Renal pelvis (tissue), 12 donors: ENCODE measurements around the gene SLC66A2. TPM values are rescaled to one million over a fixed set of nuclear protein-coding genes. Genes with fewer than 3 reads are reported as not detected.
"Not testable (repeated sequence)": the region's sequence is repeated elsewhere in the genome, so short reads cannot be mapped to it uniquely, and the experiment has no call there.

ENCODE experiments used
- DNase-seq: peaks from one replicate; pipeline ENCODE4 v3.0.0-alpha.2; 2013
- long read RNA-seq, 16 experiments: transcript quantifications; one replicate each; lab custom pipeline, GENCODE V29; 2026
- polyA plus RNA-seq, 3 donors: library from polyadenylated mRNA; unstranded; fragments of 120-200 nt; gene quantifications; one replicate each; pipeline ENCODE4 v1.2.1, GENCODE V29; 2013; ENCODE audit not compliant: insufficient read length in 3 of 3

Gene SLC66A2
- polyA plus RNA-seq = 10 to 100 TPM; 27.0 to 32.7 (median 31.0) TPM
- long read RNA-seq, donor 1, transcript PQLC1-203 (6 exons, 2,555 nt) = minor isoform, 5 of 14 reads
- long read RNA-seq, donor 1, transcript PQLC1-202 (5 exons, 2,475 nt) = major isoform, 8 of 14 reads
- long read RNA-seq, donor 1, partial matches to known transcripts = 0 of 14 reads
- long read RNA-seq, donor 1, other reads (novel, unspliced or antisense) = 0 of 14 reads
- long read RNA-seq, donor 2, transcript PQLC1-211 (4 exons, 1,247 nt) = minor isoform, 8 of 22 reads
- long read RNA-seq, donor 2, transcript PQLC1-203 (6 exons, 2,555 nt) = major isoform, 11 of 22 reads
- long read RNA-seq, donor 2, partial matches to known transcripts = 0 of 22 reads
- long read RNA-seq, donor 2, other reads (novel, unspliced or antisense) = 0 of 22 reads
- long read RNA-seq, donor 3, transcript PQLC1-203 (6 exons, 2,555 nt) = major isoform, 8 of 15 reads
- long read RNA-seq, donor 3, partial matches to known transcripts = 0 of 15 reads
- long read RNA-seq, donor 3, other reads (novel, unspliced or antisense) = 0 of 15 reads
- long read RNA-seq, donor 4, transcript PQLC1-202 (5 exons, 2,475 nt) = major isoform, 6 of 17 reads
- long read RNA-seq, donor 4, transcript PQLC1-211 (4 exons, 1,247 nt) = minor isoform, 5 of 17 reads
- long read RNA-seq, donor 4, transcript PQLC1-203 (6 exons, 2,555 nt) = major isoform, 6 of 17 reads
- long read RNA-seq, donor 4, partial matches to known transcripts = 0 of 17 reads
- long read RNA-seq, donor 4, other reads (novel, unspliced or antisense) = 0 of 17 reads
- long read RNA-seq, donor 5, transcript PQLC1-202 (5 exons, 2,475 nt) = minor isoform, 5 of 14 reads
- long read RNA-seq, donor 5, transcript PQLC1-203 (6 exons, 2,555 nt) = major isoform, 9 of 14 reads
- long read RNA-seq, donor 5, partial matches to known transcripts = 0 of 14 reads
- long read RNA-seq, donor 5, other reads (novel, unspliced or antisense) = 0 of 14 reads
- long read RNA-seq, donor 6, transcript PQLC1-211 (4 exons, 1,247 nt) = major isoform, 6 of 15 reads
- long read RNA-seq, donor 6, transcript PQLC1-203 (6 exons, 2,555 nt) = minor isoform, 5 of 15 reads
- long read RNA-seq, donor 6, partial matches to known transcripts = 0 of 15 reads
- long read RNA-seq, donor 6, other reads (novel, unspliced or antisense) = 0 of 15 reads
- long read RNA-seq, donor 7, transcript PQLC1-202 (5 exons, 2,475 nt) = major isoform, 9 of 19 reads
- long read RNA-seq, donor 7, transcript PQLC1-203 (6 exons, 2,555 nt) = minor isoform, 7 of 19 reads
- long read RNA-seq, donor 7, partial matches to known transcripts = 0 of 19 reads
- long read RNA-seq, donor 7, other reads (novel, unspliced or antisense) = 0 of 19 reads
- long read RNA-seq, donor 8, partial matches to known transcripts = 0 of 11 reads
- long read RNA-seq, donor 8, other reads (novel, unspliced or antisense) = 0 of 11 reads
- long read RNA-seq, donor 9, transcript PQLC1-203 (6 exons, 2,555 nt) = minor isoform, 8 of 20 reads
- long read RNA-seq, donor 9, transcript PQLC1-202 (5 exons, 2,475 nt) = major isoform, 10 of 20 reads
- long read RNA-seq, donor 9, partial matches to known transcripts = 0 of 20 reads
- long read RNA-seq, donor 9, other reads (novel, unspliced or antisense) = 0 of 20 reads
- long read RNA-seq, donor 10, transcript PQLC1-202 (5 exons, 2,475 nt) = major isoform, 5 of 13 reads
- long read RNA-seq, donor 10, partial matches to known transcripts = 0 of 13 reads
- long read RNA-seq, donor 10, other reads (novel, unspliced or antisense) = 0 of 13 reads
- long read RNA-seq, donor 11, partial matches to known transcripts = 0 of 7 reads
- long read RNA-seq, donor 11, other reads (novel, unspliced or antisense) = 0 of 7 reads
- long read RNA-seq, donor 12, transcript PQLC1-203 (6 exons, 2,555 nt) = minor isoform, 6 of 25 reads
- long read RNA-seq, donor 12, transcript PQLC1-202 (5 exons, 2,475 nt) = major isoform, 13 of 25 reads
- long read RNA-seq, donor 12, transcript PQLC1-211 (4 exons, 1,247 nt) = minor isoform, 6 of 25 reads
- long read RNA-seq, donor 12, partial matches to known transcripts = 0 of 25 reads
- long read RNA-seq, donor 12, other reads (novel, unspliced or antisense) = 0 of 25 reads
- long read RNA-seq, donor 13, partial matches to known transcripts = 0 of 5 reads
- long read RNA-seq, donor 13, other reads (novel, unspliced or antisense) = 0 of 5 reads
- long read RNA-seq, donor 14 = 0 reads
- long read RNA-seq, donor 15 = 0 reads
- long read RNA-seq, donor 16, transcript PQLC1-203 (6 exons, 2,555 nt) = major isoform, 6 of 15 reads
- long read RNA-seq, donor 16, transcript PQLC1-202 (5 exons, 2,475 nt) = major isoform, 6 of 15 reads
- long read RNA-seq, donor 16, partial matches to known transcripts = 0 of 15 reads
- long read RNA-seq, donor 16, other reads (novel, unspliced or antisense) = 0 of 15 reads

- DNase-seq = peak; percentile 86
Observed at GRCh38 chr18:79951545-79952455, at the start of gene SLC66A2. Gene SLC66A2 (minus strand): TSS chr18:79951653. CDS start chr18:79950926, 727 bp downstream.

DNA sequence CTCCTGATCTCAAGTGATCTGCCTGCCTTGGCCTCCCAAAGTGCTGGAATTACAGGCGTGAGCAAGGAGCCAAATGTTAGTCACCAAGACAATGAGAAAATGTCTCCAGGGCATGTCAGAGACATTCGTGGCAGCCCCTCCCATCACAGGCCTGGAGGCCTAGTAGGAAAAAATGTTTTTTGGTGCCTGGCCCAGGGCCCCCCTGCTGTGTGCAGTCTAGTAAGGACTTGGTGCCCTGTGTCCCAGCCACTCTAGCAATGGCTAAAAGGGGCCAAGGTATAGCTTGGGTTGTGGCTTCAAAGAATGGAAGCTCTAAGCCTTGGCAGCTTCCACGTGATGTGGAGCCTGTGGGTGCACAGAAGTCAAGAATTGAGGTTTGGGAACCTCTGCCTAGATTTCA lies 49.4 kb upstream of the SLC66A2 start:
- no peak for DNase-seq

DNA sequence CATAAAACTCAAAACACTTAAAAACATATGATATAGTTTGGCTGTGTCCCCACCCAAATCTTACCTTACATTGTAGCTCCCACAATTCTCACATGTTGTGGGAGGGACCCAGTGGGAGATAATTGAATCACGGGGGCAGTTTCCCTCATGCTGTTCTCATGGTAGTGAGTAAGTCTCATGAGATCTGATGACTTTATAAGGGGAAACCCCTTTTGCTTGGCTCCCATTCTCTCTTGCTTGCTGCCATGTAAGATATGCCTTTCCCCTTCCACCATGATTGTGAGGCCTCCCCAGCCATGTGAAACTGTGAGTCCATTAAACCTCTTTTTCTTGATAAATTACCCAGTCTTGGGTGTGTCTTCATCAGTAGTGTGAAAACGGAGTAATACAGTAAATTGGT lies 48.2 kb upstream of the SLC66A2 start:
- not testable (repeated sequence) for DNase-seq

- DNase-seq = no peak
Observed at GRCh38 chr18:79991494-79991893, 40.0 kb upstream of the SLC66A2 start.

GRCh38 chr18:79989195-79989497 lies 37.7 kb upstream of the SLC66A2 start:
- DNase-seq = no peak

DNA sequence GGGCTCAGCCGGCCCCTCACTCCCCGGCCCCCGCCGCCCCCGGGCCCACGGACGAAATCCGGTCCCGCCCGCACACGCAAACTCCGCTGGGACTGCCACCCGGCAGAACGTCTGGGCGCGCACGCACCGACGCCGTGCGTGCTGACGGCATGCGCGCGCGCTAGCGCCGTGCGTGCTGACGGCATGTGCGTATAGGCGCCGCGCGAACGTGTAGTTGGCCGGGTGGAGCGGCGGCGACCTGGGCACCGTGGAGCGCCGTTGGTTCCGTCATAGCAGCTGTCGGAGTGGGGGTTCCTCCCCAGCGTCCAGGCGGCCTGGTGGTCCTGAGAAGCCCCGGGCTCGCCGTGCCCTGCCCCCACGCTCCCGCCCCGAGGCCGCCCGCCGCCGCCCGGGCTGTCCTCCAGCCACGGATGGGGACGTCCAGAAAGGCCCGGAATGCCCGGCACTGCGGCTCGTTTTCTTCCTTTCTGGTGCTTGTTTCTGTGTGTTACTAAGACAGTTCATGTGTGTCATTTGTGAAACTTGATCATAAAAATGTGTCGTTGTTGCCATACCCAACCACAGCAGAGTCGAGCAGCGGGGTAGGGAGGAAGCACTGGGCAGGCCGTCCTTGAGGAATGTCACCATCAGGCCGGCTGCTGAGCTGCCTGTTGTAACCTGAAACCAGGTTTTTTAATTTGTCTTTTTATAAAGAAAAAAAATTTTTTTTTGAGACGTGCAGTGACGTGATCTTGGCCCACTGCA lies 37.2 kb upstream of the SLC66A2 start, which contains the start of gene TXNL4A:
Gene TXNL4A, minus strand, starts transcription at position 113 of the 744 bp plus-strand sequence. CDS start 171 bp downstream, outside the sequence.
- DNase-seq = peak; percentile 82

DNA sequence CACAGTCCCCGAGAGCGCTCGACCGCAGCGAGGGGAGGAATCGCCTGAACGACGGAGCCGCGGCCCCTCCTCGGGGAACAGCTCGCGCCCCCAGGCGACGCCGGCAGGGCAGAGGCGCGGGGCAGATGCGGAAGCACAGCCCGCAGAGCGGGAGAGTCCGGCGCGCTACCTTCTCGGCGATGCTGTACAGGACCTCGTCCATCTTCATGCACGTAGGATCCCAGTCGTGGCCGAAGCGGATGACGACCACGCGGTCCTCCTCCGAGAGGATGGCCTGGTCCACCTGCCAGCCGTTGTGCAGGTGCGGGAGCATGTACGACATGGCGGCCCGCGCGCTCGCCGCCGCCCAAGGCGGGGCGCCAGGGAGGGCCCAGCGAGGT lies 36.6 kb upstream of the SLC66A2 start:
- DNase-seq = peak; percentile 54

- no peak for DNase-seq
Observed at GRCh38 chr18:79987566-79987965, 36.1 kb upstream of the SLC66A2 start.

- DNase-seq = no peak
Observed at GRCh38 chr18:79986726-79987125, 35.3 kb upstream of the SLC66A2 start.

- no peak for DNase-seq
Observed at GRCh38 chr18:79985172-79985571, 33.7 kb upstream of the SLC66A2 start.

DNA sequence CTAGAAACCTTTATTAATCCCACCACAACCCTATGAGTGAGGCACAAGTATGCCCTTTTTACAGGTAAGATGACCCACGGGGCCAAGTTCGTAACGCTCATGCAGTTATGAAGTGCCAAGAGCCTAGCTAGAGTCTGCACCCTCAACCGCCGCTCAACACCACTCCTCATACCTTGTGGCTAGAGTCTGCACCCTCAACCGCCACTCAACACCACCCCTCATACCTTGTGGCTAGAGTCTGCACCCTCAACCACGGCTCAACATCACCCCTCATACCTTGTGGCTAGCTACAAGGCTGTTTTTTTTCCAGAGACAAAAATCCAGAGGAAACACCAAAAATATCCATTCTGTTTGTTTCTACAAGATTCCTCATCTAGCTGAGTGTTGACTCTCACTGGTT lies 32.3 kb upstream of the SLC66A2 start:
- DNase-seq = no peak

- no peak for DNase-seq
Observed at GRCh38 chr18:79983253-79983652, 31.8 kb upstream of the SLC66A2 start.

GRCh38 chr18:79982736-79983135 lies 31.3 kb upstream of the SLC66A2 start:
- DNase-seq = no peak

- no peak for DNase-seq
Observed at GRCh38 chr18:79980585-79980984, 29.1 kb upstream of the SLC66A2 start.

DNA sequence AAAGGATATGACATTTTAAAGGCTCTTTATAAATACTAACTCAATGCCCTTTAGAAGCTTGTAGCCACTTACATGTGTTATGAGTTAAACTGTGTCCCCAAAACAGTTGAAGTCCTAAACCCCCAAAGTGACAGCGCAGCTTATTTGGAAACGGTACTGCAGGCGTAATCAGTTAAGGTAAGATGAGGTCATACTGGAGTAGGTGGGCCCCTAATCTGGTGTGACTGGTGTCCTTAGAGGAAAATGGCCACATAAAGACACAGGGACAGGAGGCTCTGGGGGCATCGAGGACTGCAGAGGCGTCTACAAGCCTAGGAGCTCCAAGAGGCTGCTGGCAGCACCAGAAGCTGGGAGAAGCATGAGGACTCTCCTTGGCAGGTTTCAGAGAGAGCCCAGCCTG lies 28.4 kb upstream of the SLC66A2 start:
- no peak for DNase-seq

DNA sequence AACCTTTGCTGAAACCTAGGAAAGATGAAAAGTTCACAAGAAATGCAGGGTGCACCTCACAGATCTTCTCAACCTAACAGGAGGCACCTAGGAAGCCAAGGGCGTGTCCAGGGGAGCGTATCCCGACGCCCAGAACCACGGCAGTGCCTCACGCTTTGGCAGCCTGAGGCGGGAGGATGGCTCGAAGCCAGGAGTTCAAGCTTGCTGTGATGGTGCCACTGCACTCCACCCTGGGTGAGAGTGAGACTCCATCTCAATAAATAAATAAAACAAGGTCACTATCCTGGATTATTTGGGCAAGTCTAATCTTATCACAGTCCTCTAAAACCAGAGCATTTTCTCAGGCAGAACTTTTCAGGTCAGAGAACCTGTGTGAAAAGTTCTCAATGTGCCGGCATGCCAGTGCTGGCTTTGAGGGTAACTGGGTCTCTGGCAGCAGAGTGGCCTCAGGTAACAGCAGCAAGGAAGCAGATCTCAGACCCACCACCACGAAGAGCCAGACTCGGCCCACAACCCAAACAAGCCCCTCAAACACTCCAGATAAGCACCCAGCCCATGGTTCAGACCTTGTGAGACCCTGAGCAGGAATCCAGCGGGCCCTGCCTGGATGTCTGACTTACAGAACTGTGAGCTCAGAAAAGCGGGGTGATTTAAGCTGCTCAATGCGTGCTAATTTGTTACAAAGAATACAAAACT lies 24.7 kb upstream of the SLC66A2 start:
- no peak for DNase-seq

DNA sequence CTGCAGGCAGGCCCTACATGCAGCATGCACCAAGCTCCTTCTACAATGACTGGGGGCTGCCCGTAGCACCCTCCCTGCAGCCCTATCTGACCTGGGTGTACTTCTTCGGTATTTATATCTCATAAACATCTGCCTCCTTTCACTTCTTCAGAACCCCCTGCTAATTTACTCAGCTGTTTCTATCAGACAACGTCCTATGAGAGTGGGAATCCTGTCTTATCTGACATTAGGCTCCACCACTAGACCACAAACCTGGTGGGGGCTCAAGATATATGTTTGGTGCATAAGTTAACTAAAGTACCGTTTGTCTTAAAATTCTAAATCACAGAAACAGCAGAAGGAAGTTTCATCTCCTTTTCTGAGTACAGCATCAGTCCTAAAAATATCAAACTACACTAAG lies 23.6 kb upstream of the SLC66A2 start:
- DNase-seq = no peak
